Common myeloid progenitor, CD34-positive (primary cell): Measurements from ENCODE around the gene CHRNA1.

Experiments used
- CTCF ChIA-PET: fragments of 350-600 bp; sonication (Branson Sonifier 250); formaldehyde crosslinking; loops from one replicate; lab custom pipeline; 2021; ENCODE audit warnings: antibody characterized with exemption; lab: Charles Lee
- POLR2A ChIA-PET: fragments of 350-600 bp; sonication (Branson Sonifier 250); formaldehyde crosslinking; loops from one replicate; lab custom pipeline; 2021; ENCODE audit warnings: antibody characterized with exemption; lab: Charles Lee
- DNase-seq, 3 donors: peaks; one replicate each; pipeline versions ENCODE4 v3.0.0 to v3.0.0-alpha.2; 2013
- H3K27ac ChIP-seq, 2 experiments: 1 replicate in 1 of 2; 2 replicates in 1 of 2; pipeline ENCODE4 v1.7.0; 2013; ENCODE audit warnings: inconsistent platforms in 2 of 2, low read length in 2 of 2, mild to moderate bottlenecking in 2 of 2, low read depth in 1 of 2, moderate library complexity in 1 of 2; ENCODE audit not compliant: severe bottlenecking in 2 of 2, insufficient read depth in 1 of 2, poor library complexity in 1 of 2
- H3K27me3 ChIP-seq, 5 experiments: replicated peaks in 2 of 5; 1 replicate in 3 of 5; 2 replicates in 2 of 5; pipeline versions ENCODE4 v1.6.1 to v1.7.0; 2013; ENCODE audit warnings: low read length in 4 of 5, mild to moderate bottlenecking in 2 of 5, moderate library complexity in 2 of 5, inconsistent platforms in 1 of 5; ENCODE audit not compliant: insufficient read depth in 5 of 5, control insufficient read depth in 4 of 5
- H3K36me3 ChIP-seq, 4 experiments: 1 replicate in 2 of 4; 2 replicates in 2 of 4; pipeline versions ENCODE4 v1.6.1 to v1.7.0; 2013; ENCODE audit warnings: low read length in 3 of 4, control low read depth in 1 of 4, mild to moderate bottlenecking in 1 of 4; ENCODE audit not compliant: control insufficient read depth in 4 of 4, insufficient read depth in 4 of 4
- H3K4me1 ChIP-seq, 4 experiments: 1 replicate in 3 of 4; 2 replicates in 1 of 4; pipeline versions ENCODE4 v1.6.1 to v1.7.1; 2013; ENCODE audit warnings: low read length in 3 of 4, mild to moderate bottlenecking in 3 of 4, control low read depth in 1 of 4, inconsistent platforms in 1 of 4, moderate library complexity in 1 of 4; ENCODE audit not compliant: control insufficient read depth in 4 of 4, insufficient read depth in 4 of 4; ENCODE audit errors: control extremely low read depth in 1 of 4
- H3K4me3 ChIP-seq, 7 experiments: 1 replicate in 4 of 7; 2 replicates in 3 of 7; pipeline versions ENCODE4 v1.5.1 to v1.7.0; 2013; ENCODE audit warnings: mild to moderate bottlenecking in 7 of 7, low read length in 6 of 7, moderate library complexity in 6 of 7, inconsistent platforms in 2 of 7, low read depth in 2 of 7, control low read depth in 1 of 7; ENCODE audit not compliant: insufficient read depth in 4 of 7, control insufficient read depth in 1 of 7; ENCODE audit errors: extremely low read depth in 1 of 7
- H3K9me3 ChIP-seq, 5 experiments: 1 replicate in 4 of 5; 2 replicates in 1 of 5; pipeline versions ENCODE4 v1.6.1 to v1.7.1; 2013; ENCODE audit warnings: low read length in 4 of 5, mild to moderate bottlenecking in 2 of 5, inconsistent platforms in 1 of 5, low read depth in 1 of 5, moderate library complexity in 1 of 5; ENCODE audit not compliant: control insufficient read depth in 4 of 5, insufficient read depth in 2 of 5; ENCODE audit errors: control extremely low read depth in 1 of 5
- WGBS: methylation state at CpG from one replicate; pipeline ENCODE4 v1.1.5; 2013; ENCODE audit not compliant: insufficient coverage; 5-methylcytosine and 5-hydroxymethylcytosine counted together

The CHRNA1 gene

DNA sequence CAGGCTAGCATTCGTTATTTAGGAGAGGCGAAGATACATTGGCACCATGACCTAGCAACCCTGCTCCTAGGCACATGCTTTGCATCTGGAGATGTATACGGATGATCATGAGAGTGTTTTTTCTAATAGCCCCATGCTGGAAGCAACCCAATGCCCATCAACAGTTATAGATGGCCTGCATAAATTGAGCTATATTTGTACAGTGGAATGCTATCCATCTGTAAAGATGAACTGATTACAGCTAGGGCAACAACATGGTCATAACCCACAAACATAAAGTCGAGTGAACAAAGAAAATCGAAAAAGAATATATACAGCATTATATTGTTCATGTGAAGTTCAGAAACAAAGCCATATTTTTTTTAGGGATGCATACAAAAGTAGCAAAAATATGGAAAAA is 20.6 kb upstream of the CHRNA1 start:
- DNase-seq = no peak
- no peak overlapping the region for H3K27ac ChIP-seq
- POLR2A ChIA-PET = no interaction called here
- WGBS = no CpG with 5 or more reads among the region's 5 CpGs
- no peaks in the 10 kb centered on the region for H3K9me3 ChIP-seq
- no peak overlapping the region for H3K4me3 ChIP-seq
- no peaks in the 10 kb centered on the region for H3K36me3 ChIP-seq
- H3K27me3 ChIP-seq = peaks cover 0 to 6% (median 0%) of the 10 kb centered on the region in 5 experiments
- peaks cover 0 to 5% (median 1%) of the 10 kb centered on the region in 4 experiments for H3K4me1 ChIP-seq
- CTCF ChIA-PET = interaction anchor here (1.2 kb wide), 1 partner anchor 10 kb away, joined by 3 read pairs; no protein-coding TSS in a partner anchor

DNA sequence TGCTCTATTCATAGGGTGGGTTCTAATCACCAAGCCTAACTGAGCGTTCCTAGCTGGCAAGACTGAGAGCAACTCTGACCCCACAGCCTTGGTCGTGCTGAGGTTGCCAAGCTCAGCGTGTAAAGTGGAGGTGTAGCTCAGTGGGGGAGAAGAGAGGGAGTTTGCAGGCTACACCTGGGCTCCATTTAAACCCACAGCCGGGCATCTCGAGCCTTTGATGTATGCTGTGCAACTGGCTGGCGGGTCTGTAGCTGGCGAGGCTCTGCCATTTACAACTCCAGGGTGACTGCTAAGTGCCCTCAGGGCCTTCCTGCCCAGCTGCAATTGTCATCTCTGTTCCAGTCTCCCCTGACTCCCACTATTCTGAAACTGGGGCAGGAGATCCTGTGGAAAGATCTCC is 20.0 kb upstream of the CHRNA1 start:
- WGBS = 97% methylated on average over 7 of the region's 7 CpGs
- Histone ChIP-seq H3K4me3 (no peak overlapping the region), H3K9me3 (no peaks in the 10 kb centered on the region), H3K36me3 (no peaks in the 10 kb centered on the region), H3K27ac (no peak overlapping the region), H3K27me3 (peaks cover 0 to 6% (median 0%) of the 10 kb centered on the region in 5 experiments), H3K4me1 (peaks cover 0 to 5% (median 1%) of the 10 kb centered on the region in 4 experiments)
- POLR2A ChIA-PET = no interaction called here
- CTCF ChIA-PET = no interaction called here
- no peak for DNase-seq

DNA sequence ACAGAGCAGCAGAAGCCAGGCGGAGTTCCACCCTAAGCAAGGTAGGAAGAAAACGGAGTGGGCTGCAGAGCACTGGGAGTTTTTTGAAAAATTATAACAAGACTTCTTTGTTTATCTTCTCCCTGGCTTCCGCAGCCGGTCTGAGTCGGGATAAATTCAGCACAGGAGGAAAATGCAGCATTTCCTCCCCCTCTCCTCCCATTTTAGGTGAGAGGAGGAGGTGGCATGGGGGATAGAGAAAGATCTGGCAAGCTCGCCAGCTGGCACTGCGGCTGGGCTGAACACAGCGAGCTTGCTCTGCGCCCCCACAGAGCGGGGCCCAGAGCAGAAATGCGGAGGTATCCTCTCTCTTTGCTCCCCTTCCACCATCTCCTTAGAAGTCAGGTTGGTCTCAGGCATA is 17.7 kb upstream of the CHRNA1 start:
- 100% methylated on average over 7 of the region's 11 CpGs for WGBS
- Histone ChIP-seq H3K27me3 (peaks cover 0 to 6% (median 0%) of the 10 kb centered on the region in 5 experiments), H3K36me3 (no peaks in the 10 kb centered on the region), H3K27ac (no peak overlapping the region), H3K4me1 (peaks cover 0 to 12% (median 11%) of the 10 kb centered on the region in 4 experiments), H3K4me3 (no peak overlapping the region), H3K9me3 (no peaks in the 10 kb centered on the region)
- no peak for DNase-seq
- POLR2A ChIA-PET = no interaction called here
- CTCF ChIA-PET = interaction anchor here (1.4 to 4.0 kb wide), 2 partner anchors 10 to 17 kb away, joined by 3 to 24 read pairs; partner anchors contain the start of gene CHRNA1

DNA sequence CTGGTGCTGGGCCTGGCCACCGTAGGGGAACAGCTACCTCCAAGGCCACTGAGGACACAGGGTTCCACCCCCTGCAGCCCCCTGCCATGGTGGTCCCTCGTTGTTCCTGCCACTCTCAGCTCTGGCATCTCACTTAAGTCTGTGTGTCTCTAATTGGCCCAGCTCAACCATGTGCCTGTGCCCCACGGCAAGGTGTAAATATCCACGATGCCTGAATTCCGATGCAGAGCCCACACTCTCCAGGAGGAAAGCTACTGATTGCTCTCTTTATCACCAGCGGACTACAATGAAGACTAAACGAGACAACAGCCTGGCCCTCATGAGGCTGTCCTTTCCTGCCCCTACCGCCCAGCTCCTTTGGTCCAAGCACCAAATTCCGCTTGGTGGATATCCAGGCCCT is 17.0 kb upstream of the CHRNA1 start:
- 95% methylated on average over 9 of the region's 9 CpGs for WGBS
- peaks cover 0 to 12% (median 11%) of the 10 kb centered on the region in 4 experiments for H3K4me1 ChIP-seq
- DNase-seq = no peak
- POLR2A ChIA-PET = no interaction called here
- H3K27me3 ChIP-seq = peaks cover 0 to 9% (median under 1%) of the 10 kb centered on the region in 5 experiments
- CTCF ChIA-PET = interaction anchor here (0.9 to 4.0 kb wide), 4 partner anchors 9 to 205 kb away, joined by 3 to 24 read pairs (median 3); no protein-coding TSS in a partner anchor
- no peak overlapping the region for H3K4me3 ChIP-seq
- no peak overlapping the region for H3K27ac ChIP-seq
- no peaks in the 10 kb centered on the region for H3K9me3 ChIP-seq
- no peaks in the 10 kb centered on the region for H3K36me3 ChIP-seq

DNA sequence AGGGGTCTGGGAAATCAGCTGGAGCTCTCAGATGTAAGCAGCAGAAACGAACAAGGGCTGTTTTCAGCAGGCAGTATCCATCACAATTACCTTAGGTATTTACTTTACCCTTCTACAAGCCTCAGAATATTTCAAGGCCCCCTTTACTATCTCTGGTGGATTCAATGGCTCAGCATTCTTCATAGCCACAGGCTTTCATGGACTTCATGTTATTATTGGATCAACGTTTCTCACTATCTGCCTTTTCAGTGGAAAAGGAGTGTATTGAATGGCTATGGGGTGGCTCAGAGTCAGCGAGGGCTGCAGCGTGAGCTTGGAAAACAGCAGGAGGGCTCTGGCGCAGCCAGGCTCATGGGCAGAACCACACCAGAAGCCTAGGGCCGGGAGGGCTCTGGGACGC is 16.6 kb upstream of the CHRNA1 start:
- Histone ChIP-seq H3K9me3 (no peaks in the 10 kb centered on the region), H3K4me1 (peaks cover 0 to 12% (median 11%) of the 10 kb centered on the region in 4 experiments), H3K27ac (no peak overlapping the region), H3K4me3 (no peak overlapping the region), H3K27me3 (peaks cover 0 to 9% (median 3%) of the 10 kb centered on the region in 5 experiments), H3K36me3 (no peaks in the 10 kb centered on the region)
- CTCF ChIA-PET = interaction anchor here (0.9 to 4.0 kb wide), 4 partner anchors 8 to 205 kb away, joined by 3 to 24 read pairs (median 3); no protein-coding TSS in a partner anchor
- POLR2A ChIA-PET = no interaction called here
- DNase-seq = no peak
- 98% methylated on average over 5 of the region's 7 CpGs for whole genome bisulfite sequencing

DNA sequence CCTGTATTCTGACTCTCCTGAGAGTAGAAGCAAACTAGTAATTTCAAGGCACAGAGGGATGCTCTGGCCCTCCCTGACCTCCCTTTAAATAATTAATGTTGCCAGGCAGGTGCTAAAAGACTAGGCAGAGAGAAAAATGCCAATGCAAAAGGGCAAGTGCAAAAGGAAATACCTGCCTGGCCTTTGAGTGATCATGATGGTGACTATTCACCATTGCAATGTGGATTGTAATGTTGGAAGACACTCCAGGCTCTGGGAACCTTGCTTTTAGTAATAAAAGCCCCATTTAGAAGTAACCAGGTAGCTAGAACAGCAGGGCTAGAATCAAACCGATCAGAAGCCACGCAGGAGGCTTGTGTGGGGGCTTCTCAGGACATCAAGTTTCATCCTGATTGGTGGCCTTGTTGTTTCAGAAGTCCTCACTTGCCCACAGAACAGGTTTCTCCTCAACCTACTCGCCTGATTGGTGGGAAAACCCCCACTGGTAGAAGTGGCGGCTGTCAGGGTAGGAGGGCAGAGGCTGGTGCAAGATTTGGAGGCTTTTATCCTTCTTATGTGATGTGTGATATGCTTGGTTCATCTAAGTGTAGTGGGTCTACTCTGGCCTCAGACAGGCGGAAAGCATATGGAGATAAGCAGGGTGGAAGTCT is 16.0 kb upstream of the CHRNA1 start:
- 80% methylated on average over 1 of the region's 5 CpGs for WGBS
- no peak overlapping the region for H3K27ac ChIP-seq

DNA sequence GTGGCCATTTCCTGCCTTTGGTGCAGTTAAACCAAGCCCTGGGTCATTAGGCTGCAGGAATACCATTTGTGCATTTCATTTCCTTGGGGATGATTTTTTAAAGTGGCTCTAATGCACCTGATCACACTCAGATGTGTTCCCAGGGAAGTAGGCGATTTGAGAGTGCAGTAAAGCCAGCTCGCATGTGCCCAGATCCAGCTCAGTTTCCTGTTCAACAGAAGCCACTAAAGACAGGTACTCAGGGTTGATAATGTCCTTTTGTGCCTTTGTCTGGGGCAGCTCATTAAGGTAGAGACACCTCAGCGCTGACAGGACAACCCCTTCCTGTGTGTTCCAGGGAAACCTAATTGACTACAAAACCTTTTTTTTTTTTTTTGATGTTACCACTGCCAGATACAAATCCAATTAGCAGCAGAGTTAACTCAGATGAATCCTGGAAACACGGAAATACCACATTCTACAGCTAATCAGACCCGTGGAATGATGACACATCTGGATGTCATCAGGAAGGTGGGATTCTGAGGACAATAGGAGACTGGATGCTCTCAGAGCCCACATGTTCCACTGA is 15.2 kb upstream of the CHRNA1 start:
- Histone ChIP-seq H3K27ac (no peak overlapping the region), H3K9me3 (no peaks in the 10 kb centered on the region), H3K36me3 (no peaks in the 10 kb centered on the region), H3K4me3 (no peak overlapping the region), H3K27me3 (peaks cover 0 to 8% (median 3%) of the 10 kb centered on the region in 5 experiments), H3K4me1 (peaks cover 0 to 12% (median 11%) of the 10 kb centered on the region in 4 experiments)
- no peak for DNase-seq
- 90% methylated on average over 3 of the region's 5 CpGs for WGBS
- ChIA-PET CTCF (interaction anchor here (4.0 kb wide), 1 partner anchor 7 kb away, joined by 24 read pairs; no protein-coding TSS in a partner anchor), POLR2A (no interaction called here)

More for the DNA sequence above, 16.0 kb upstream of the CHRNA1 start:
- DNase-seq = no peak
- H3K36me3 ChIP-seq = no peaks in the 10 kb centered on the region
- no peaks in the 10 kb centered on the region for H3K9me3 ChIP-seq
- H3K27me3 ChIP-seq = peaks cover 0 to 9% (median 3%) of the 10 kb centered on the region in 5 experiments
- POLR2A ChIA-PET = no interaction called here
- CTCF ChIA-PET = interaction anchor here (1.1 to 4.0 kb wide), 3 partner anchors 8 to 206 kb away, joined by 3 to 24 read pairs (median 3); no protein-coding TSS in a partner anchor
- H3K4me3 ChIP-seq = no peak overlapping the region
- peaks cover 0 to 12% (median 11%) of the 10 kb centered on the region in 4 experiments for H3K4me1 ChIP-seq
